HG02798 (cell line): ENCODE measurements around the gene INSC.
"Not testable (repeated sequence)": the region's sequence is repeated elsewhere in the genome, so short reads cannot be mapped to it uniquely, and the experiment has no call there.

Source experiments
- ATAC-seq: cut with Tn5 transposase; IDR thresholded peaks from one replicate; pipeline ENCODE4 v1.9.1; 2021; ENCODE audit warnings: mild to moderate bottlenecking; ENCODE audit not compliant: unreplicated experiment, poor library complexity

Gene INSC, protein sequence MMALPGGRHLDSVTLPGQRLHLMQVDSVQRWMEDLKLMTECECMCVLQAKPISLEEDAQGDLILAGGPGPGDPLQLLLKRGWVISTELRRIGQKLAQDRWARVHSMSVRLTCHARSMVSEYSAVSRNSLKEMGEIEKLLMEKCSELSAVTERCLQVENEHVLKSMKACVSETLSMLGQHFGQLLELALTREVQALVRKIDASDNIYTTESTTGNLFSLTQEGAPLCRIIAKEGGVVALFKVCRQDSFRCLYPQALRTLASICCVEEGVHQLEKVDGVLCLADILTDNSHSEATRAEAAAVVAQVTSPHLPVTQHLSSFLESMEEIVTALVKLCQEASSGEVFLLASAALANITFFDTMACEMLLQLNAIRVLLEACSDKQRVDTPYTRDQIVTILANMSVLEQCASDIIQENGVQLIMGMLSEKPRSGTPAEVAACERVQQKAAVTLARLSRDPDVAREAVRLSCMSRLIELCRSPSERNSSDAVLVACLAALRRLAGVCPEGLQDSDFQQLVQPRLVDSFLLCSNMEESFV

GRCh38 chr11:15114501-15115475, at the start of gene INSC:
TSS of gene INSC (plus strand) at chr11:15114923. CDS start at chr11:15149175, 34,252 bp downstream.
- no peak for ATAC-seq

DNA sequence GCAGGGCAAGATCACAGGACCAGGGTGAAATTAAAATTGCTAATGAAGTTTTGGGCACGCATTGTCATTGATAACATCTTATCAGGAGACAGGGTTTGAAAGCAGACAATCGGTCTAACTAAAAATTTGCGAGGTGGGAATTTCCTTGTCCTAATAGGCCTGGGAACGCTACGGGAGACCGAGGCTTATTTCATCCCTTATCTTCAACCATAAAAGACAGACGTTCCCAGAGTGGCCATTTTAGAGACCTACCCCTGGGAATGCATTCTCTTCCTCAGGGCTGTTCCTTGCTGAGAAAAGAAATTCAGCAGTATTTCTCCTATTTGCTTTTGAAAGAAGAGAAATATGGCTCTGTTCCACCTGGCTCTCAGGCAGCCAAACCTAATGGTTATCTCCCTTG, 45.0 kb upstream of the INSC start:
- ATAC-seq = not testable (repeated sequence)

- no peak for ATAC-seq
Observed at GRCh38 chr11:15071556-15072255, 43.0 kb upstream of the INSC start.

DNA sequence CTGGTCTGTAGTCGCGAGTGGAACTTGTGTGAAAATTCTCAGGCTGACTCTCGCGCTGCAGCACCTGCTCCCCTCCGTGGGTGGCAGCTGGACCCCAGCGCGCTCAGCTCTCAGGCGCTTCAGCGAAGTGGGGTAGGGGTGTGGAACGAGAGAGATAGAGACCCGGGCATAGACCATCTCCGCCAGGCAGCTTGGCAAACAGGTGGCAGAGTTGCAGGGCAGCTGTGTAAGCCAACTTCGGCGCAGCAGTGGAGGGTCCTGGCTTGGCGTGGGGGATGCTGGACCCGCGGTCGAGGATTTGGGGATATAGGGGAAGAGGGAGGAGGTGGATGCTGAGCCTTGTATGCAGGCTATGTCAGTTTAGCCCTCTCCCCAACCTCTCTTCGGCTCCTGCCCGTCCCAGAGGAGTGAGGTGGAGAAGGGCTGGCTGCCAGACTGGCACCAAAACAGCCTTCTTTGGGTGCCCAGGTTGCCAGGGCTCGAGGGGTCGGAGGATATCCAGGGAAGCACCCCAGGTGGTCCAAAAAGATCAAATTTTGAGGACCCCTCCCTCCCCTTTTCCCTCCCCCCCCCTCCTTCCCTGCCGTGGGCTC, 42.1 kb upstream of the INSC start:
- ATAC-seq = no peak

DNA sequence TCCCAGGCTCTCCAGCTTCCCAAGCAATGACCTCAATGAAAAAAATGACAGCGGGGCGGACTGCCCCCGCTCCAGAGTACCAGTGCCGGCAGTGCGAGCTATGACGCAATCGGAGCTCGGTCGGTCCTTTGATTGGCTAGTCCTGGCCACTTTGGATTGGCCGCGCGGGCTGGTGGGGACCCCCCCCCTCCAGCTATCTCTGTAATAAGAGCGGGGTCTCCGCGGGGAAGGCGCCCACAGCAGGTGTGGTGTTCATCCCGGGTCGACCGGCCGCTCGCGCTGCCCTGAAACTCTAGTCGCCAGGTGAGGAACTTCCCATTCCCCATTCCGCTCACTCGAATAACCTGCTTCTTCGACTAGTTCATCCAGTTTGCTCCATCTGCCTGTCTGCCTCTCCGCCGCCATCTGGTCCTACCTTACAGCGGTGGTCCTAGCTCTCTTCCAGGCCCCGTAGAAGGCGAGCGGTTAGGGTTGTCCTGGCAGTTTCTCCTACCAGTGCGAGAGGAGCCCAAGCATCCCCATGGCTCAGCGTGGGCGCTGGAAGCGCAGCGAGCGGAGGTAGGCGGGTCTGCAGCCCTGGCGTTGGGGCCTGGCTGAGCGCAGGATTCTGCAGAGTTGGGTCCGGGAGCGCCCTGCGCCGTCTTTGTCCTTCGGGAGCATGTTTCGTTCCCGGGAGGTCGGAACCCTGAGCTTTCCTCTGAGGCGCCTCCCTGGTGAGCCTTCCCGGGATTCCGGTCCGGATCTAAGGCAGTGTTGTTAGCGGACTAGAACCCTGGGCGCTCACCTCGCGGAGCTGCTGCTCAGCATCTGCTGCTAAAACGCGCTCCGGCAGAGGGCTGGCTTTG, 41.1 kb upstream of the INSC start, which contains the start of gene CALCB:
Gene CALCB (plus strand): TSS at position 233 of the 845 bp plus-strand sequence. CDS start 1,126 bp downstream, outside the sequence.
- no peak for ATAC-seq

- ATAC-seq = peak; percentile 94
Observed at GRCh38 chr11:15074206-15075161, 40.2 kb upstream of the INSC start.

DNA sequence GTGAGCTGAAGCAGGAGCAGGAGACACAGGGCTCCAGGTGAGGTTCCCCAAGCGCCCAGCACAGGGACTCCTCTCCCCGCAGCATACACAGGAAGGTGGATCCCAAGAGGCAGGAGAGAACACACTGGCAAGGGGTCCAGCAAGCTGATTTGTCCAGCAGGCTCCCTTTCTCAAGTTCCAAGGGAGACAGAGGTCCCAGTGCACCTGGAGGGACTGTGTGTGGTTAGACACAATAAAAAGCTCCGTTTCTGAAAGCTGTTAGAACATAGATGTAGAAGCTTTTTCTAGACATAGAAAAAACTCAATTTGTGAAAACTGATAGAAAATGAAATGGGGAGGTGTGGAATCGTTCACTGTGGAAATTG, 39.6 kb upstream of the INSC start:
- ATAC-seq = no peak

DNA sequence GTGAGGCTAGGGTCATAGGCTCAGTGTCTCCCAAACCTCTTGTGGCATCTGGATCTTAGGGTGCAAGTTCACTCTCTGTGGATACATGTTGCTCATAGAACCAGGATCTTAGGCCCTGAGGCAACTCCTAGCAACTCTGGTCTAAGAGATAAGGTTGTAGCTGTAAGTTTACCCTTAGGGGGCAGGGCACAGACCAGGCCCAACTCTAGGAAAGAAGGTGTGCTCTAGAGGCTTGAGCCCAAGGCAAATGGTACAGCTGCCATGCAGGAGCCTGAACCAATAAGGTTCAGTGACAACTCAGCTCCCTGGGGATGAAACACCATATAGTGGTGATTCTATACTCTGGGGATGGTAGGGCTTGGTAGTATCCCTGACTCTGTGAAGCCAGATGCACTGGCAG, 23.5 kb upstream of the INSC start:
- no peak for ATAC-seq

GRCh38 chr11:15091625-15092024, 23.1 kb upstream of the INSC start:
- no peak for ATAC-seq

- peak; percentile 66 for ATAC-seq
Observed at GRCh38 chr11:15093432-15093831, 21.3 kb upstream of the INSC start.

GRCh38 chr11:15095736-15096228, 18.9 kb upstream of the INSC start:
- no peak for ATAC-seq

DNA sequence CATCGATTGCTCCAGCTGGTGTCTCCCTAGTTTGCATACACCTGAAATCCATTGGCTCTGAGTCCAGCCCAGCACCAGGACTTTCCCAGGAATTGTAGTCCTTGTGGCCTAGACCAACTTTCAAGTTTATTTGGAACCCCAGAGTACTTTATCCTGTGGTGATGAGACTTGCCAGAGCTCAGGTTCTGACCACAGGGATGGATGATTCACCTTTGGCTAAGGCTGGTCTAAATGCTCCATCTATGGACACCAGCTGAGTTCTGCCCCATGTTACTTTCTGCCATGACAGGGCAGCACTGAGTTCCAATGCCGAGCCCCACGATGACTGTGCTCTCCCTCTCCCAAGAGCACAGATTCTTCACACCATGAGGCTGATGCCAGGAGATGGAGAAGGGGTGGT, 17.3 kb upstream of the INSC start:
- ATAC-seq = no peak

- ATAC-seq = no peak
Observed at GRCh38 chr11:15099267-15099666, 15.5 kb upstream of the INSC start.

DNA sequence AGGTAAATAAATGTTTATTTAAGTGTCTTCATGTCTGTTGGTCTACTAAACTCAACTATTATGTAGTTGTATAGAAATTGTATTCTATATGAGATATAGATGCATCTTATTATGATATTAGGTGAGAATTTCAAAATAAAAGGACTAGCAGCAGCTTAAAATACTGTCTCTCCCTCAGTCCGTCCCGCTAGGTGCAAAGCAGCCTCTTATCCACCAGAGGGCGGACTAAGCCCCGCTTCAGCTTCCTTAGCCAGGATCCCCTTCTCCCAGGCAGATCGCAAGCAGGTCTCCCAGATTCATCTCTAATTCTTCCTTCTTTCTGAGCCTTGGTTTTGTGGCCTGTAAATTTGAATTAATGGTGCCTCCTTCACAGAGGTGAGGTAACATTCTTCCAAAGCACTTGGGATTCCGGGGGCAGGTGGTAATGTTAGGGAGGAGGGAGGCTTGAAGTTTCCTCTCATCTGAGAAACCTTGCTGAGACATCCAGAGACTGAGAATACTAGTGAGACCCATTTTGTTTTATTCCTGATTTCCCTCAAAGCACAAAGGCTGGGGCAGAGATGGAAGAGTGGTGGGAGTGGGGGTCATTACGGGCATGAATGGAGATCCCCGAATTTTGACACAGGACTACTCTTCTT, 13.5 kb upstream of the INSC start:
- peak; percentile 92 for ATAC-seq

DNA sequence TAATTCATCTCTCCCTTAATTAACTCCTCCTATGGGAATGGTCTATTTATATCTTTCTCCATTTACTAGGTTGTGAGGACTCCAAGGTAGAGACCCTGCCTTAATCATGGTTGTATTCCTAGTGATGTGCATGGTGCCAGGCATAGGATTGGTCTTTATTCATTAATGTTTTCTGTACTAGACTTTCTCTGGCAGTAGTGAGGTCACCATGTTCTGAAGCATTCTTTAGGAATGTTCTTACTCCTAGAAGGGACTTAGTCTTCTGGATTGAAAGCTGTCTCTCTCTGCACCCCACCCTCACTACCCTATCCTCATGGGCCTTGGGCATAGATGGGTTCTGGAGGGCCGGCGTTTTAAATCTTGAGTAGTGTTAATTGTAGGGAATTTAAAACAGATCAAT, 10.6 kb upstream of the INSC start:
- ATAC-seq = no peak

- no peak for ATAC-seq
Observed at GRCh38 chr11:15106201-15106965, 8.3 kb upstream of the INSC start.
